T-helper 9 cell (primary cell): Measurements from ENCODE around the gene GRIK5.

Experiments
- DNase-seq: peaks from one replicate; pipeline ENCODE4 v3.0.0-alpha.2; 2020

The GRIK5 gene

GRCh38 chr19:41984961-41985360, 85.0 kb downstream of the GRIK5 start:
- no peak for DNase-seq

DNA sequence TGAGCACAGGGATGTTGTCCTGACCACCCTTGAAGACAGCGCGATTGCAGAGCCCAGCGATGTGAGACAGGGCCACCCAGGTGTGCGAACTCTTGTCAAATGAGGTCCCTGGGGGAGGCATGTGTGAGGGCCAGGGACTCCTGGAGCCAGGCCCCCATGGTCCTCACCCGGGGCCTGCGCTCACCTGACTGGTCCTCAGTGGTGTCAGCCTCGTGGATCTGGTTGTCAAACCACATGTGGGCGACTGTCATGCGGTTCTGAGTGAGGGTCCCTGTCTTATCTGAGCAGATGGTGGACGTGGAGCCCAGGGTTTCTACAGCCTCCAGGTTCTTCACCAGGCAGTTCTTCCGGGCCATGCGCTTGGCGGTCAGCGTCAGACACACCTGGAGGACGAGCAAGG, 88.3 kb downstream of the GRIK5 start:
- no peak for DNase-seq

DNA sequence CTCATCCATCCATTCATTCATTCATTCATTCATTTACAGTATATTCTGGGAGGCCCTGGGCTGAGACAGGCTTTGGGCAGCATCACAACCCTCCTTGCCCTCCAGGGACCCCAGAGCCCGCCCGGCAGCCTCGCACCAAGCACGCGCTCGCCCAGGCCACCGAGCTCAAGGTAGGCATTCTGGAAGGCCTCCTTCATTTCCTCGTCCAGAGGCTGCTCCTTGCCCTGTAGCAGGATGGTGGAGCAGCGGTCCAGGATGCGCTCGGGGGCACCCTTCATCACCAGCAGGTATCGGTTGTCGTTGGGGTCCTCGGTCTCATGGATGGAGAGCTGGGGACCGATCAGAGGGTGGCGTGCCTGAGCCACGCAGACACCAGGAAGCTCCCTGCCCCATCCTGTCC, 91.5 kb downstream of the GRIK5 start:
- DNase-seq, result no peak

DNA sequence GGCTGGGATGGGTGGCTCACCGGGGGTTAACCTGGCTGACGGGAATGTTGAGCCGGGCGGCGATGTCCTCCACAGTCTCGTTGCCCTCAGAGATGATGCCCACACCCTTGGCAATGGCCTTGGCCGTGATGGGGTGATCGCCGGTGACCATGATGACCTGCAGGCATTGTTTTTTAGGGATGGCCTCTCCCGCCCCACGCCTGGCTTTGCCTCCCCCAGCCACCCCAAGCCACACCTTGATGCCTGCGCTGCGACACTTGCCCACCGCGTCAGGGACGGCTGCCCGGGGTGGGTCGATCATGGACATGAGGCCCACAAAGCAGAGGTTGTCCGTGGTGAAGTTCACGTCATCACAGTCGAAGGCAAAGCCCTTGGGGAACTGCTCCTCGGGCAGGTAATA, 92.1 kb downstream of the GRIK5 start:
- no peak for DNase-seq

GRCh38 chr19:41974652-41975051, 95.4 kb downstream of the GRIK5 start:
- DNase-seq, result no peak

DNA sequence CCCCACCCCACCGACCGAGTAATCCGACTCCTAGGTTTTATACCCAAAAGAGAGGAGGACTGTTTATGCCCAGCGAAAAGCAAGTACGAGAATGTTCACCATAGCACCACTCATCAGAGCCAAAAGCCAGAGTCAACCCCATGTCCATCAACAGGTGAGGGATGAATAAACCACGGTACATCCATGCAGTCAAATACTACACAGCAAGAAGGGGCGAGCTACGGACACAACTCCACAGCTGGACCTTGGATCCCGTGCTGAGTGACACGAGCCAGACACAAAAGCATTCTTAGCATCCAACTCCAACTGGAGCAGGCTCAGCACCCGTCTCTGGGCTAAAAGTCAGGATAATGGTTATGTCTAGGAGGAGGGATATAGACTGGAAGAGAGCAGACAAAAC, 98.6 kb downstream of the GRIK5 start:
- DNase-seq, result no peak

- no peak for DNase-seq
These were observed 100.1 kb downstream of the GRIK5 start for GRCh38 chr19:41969772-41970458.

DNA sequence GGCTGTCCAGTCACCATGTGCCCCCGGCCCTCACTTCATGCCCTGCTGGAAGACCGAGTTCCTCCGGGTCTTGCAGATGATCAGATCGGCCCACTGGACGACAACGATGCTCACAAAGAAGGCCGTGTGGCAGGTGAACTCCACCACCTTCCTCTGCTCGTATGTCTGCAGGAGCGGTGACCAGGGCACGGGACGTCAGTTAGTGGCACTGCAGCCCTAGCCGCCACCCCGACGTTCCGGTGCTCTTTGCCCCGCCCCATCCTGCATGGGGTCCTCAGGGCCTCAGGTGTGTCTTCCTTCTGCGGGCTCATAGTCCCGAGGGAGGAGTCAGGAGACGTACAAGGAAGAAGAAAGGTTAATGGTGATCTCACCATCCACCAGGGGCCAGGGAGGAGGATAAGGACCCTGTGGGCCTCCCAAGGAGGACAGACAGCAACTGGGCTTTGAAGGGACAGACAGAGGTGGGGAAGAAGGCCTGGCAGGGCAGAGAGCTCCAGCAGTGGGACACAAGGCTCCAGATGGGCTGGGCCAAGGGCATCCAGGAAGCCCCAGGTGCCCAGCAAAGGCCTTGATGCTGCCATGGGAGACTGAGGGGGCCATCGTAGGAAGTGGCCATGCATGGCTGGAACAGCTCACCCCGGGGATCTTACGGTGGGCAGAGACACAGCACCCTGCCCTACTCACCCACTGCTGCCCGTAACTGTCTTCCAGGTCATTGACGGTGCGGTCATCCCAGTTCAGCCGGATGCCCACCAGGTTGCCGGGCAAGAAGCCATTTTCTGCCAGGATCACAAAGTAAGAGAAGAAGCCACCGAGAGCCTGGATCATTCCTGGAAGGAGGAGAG, 101.0 kb downstream of the GRIK5 start:
- DNase-seq, result no peak

GRCh38 chr19:41967054-41967783, 102.8 kb downstream of the GRIK5 start:
- no peak for DNase-seq

GRCh38 chr19:41965106-41965505, 104.9 kb downstream of the GRIK5 start:
- no peak for DNase-seq

DNA sequence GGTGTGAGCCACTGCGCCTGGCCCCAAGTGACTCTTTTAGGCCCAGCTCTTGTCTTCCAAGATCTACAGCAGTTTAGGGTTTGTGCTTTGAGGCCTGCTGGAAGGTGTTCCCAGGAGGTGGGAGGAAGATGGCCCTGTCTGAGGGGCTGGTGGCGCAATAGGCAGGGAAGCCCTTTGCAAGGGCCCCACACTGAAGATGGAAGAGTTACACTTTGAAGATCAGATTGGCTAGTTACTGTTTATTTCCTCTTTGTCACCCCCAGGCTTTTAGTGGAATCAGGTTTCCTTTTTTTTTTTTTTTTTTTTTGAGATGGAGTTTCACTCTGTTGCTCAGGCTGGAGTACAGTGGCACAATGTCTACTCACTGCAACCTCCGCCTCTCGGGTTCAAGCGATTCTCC, 109.0 kb downstream of the GRIK5 start:
- DNase-seq, result no peak

- peak; percentile 83 for DNase-seq
These were observed 110.7 kb downstream of the GRIK5 start, which contains the start of gene RABAC1 for GRCh38 chr19:41959056-41960053. RABAC1 (minus strand) TSS chr19:41959321; CDS start chr19:41959292, 29 bp downstream.

- DNase-seq, result peak; percentile 81
These were observed 111.5 kb downstream of the GRIK5 start for GRCh38 chr19:41958367-41959055.

DNA sequence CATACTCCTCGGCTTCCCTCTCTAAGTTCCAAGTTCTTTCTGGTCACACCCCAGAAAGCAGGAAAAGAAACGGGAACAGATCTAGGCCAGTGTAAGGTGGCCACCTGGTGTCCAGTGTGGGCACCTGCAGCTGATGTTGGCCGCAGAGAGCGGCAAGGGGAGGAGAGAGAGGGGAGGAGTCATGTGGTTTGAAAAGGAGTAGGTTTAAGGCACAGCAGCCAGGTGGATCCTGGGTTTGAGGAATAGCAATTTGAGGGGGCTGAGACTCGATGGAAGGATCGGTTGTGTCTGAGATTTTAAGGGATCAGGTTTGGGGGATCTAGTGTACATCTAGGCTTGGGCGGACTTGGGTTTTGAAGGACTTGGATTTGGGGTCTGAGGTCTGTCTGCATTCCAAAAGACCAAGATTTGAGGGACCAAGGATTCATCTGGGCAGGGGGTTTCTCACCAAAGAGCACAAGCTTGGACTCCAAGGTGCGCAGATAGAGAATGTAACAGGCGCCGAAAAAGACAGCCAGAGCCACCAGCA, 112.1 kb downstream of the GRIK5 start:
- DNase-seq, result no peak

DNA sequence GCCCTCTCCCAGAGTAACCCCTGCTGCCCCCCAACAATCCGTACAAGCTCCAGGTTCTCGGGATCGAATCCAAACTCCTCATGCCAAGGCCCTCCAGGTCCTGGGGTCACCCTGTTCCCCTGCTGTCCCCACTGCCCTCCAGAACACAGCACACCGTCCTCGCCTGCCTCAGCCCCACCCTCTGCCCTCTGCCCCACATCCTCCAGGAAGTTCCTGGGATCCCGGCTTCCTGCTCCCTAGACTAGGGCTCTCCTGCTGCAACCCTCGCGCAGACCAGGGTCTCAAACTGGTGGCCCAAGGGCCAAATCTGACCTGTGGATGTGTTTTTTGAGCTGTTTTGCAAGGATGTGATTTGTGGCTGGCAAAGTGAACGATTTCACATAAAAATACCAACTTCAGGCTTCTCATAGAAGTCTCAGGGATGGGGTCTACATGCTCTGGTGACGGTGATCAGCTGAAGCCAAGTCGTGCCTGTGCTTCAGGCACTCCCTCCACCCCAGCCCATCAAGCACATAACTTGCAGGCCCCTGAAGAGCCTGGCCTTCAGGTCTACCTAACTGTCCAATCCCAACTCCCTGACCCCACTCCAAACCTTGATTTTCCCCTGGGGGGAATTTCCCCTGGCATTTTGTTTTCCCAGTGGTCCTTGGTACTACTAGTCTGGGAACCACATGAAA, 112.7 kb downstream of the GRIK5 start:
- no peak for DNase-seq

DNA sequence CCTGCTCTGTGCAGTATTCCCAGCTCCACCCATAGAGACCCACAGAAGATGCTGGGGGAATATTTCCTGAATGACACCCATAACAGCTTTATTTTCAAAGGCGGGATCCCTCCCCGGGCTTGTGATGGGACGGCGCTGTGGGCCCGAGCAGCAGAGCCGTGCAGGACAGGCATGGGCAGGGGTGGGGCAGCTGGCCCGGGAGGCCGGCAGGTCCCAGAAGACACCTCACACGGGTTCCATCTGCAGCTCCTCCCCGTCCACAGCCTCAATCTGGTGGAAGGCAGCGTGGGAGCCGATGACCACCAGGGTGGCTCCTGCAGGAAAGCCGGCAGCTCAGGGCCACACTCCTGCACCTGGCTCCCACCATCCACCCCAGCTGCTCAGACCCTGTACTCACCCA, 113.4 kb downstream of the GRIK5 start:
- no peak for DNase-seq

GRCh38 chr19:41955521-41955920, 114.5 kb downstream of the GRIK5 start:
- DNase-seq, result no peak

- peak; percentile 94 for DNase-seq
These were observed 118.3 kb downstream of the GRIK5 start for GRCh38 chr19:41951686-41952172.
